Thyroid gland (tissue), 4 donors: Measurements from ENCODE around the gene MESP1. TPM values are rescaled to one million over a fixed set of nuclear protein-coding genes. Genes with fewer than 3 reads are reported as not detected.

Experiments
- DNase-seq, 2 donors: peaks; one replicate each; pipeline ENCODE4 v3.0.0-alpha.2; 2019
- H3K27ac ChIP-seq, 3 donors: fragments of 200-600 bp; sonication (generic); 1 replicate in 2 of 3; 2 replicates in 1 of 3; pipeline ENCODE4 v1.5.1; 2016 to 2019; ENCODE audit warnings: mild to moderate bottlenecking in 1 of 3, moderate library complexity in 1 of 3
- H3K27me3 ChIP-seq: fragments of 200-600 bp; sonication (generic); one replicate; pipeline ENCODE4 v1.5.1; 2019
- H3K36me3 ChIP-seq, 2 donors: fragments of 200-600 bp; sonication (generic); one replicate each; pipeline ENCODE4 v1.5.1; 2016 to 2019
- H3K4me1 ChIP-seq, 2 donors: fragments of 200-600 bp; sonication (generic); one replicate each; pipeline ENCODE4 v1.5.1; 2017 to 2019
- H3K4me3 ChIP-seq, 3 donors: fragments of 200-600 bp; sonication (generic); replicated peaks in 1 of 3; 1 replicate in 2 of 3; 2 replicates in 1 of 3; pipeline ENCODE4 v1.5.1; 2016; ENCODE audit warnings: mild to moderate bottlenecking in 1 of 3
- H3K9me3 ChIP-seq: fragments of 200-600 bp; sonication (generic); one replicate; pipeline ENCODE4 v1.5.1; 2017
- POLR2A ChIP-seq, 2 donors: fragments of 450-650 bp; IDR thresholded peaks; one replicate each; pipeline ENCODE4 v1.6.1; 2017; ENCODE audit warnings: antibody characterized with exemption in 2 of 2, mild to moderate bottlenecking in 2 of 2, moderate library complexity in 1 of 2
- WGBS, 2 donors: methylation state at CpG; one replicate each; pipeline ENCODE4 v1.1.5; 2017; 5-methylcytosine and 5-hydroxymethylcytosine counted together
- intact Hi-C: fragments of 100-400 bp; cut with DNase I; formaldehyde crosslinking; loops from one replicate; pipeline ENCODE4 v1.15.1; 2023
- total RNA-seq, 4 donors: library from RNA; depleted of rRNA; stranded (reverse); fragments of >200 nt; gene quantifications; one replicate each; pipeline ENCODE4 v1.2.3, GENCODE V29; 2016
- TF ChIP-seq, protein P1 (sequence below), 6 experiments: fragments of 200-600 bp in 3 of 6; fragments of 450-650 bp in 3 of 6; sonication (generic) in 3 of 6; IDR thresholded peaks; one replicate each; pipeline ENCODE4 v1.5.1; 2016 to 2019; ENCODE audit warnings: antibody characterized with exemption in 6 of 6, mild to moderate bottlenecking in 2 of 6, inconsistent platforms in 1 of 6, moderate library complexity in 1 of 6

Gene MESP1, protein sequence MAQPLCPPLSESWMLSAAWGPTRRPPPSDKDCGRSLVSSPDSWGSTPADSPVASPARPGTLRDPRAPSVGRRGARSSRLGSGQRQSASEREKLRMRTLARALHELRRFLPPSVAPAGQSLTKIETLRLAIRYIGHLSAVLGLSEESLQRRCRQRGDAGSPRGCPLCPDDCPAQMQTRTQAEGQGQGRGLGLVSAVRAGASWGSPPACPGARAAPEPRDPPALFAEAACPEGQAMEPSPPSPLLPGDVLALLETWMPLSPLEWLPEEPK
- total RNA-seq: 1 to 10 TPM in 3 of 4 donors, not detected in 1; 1.9 to 2.6 (median 2.1) TPM

DNA sequence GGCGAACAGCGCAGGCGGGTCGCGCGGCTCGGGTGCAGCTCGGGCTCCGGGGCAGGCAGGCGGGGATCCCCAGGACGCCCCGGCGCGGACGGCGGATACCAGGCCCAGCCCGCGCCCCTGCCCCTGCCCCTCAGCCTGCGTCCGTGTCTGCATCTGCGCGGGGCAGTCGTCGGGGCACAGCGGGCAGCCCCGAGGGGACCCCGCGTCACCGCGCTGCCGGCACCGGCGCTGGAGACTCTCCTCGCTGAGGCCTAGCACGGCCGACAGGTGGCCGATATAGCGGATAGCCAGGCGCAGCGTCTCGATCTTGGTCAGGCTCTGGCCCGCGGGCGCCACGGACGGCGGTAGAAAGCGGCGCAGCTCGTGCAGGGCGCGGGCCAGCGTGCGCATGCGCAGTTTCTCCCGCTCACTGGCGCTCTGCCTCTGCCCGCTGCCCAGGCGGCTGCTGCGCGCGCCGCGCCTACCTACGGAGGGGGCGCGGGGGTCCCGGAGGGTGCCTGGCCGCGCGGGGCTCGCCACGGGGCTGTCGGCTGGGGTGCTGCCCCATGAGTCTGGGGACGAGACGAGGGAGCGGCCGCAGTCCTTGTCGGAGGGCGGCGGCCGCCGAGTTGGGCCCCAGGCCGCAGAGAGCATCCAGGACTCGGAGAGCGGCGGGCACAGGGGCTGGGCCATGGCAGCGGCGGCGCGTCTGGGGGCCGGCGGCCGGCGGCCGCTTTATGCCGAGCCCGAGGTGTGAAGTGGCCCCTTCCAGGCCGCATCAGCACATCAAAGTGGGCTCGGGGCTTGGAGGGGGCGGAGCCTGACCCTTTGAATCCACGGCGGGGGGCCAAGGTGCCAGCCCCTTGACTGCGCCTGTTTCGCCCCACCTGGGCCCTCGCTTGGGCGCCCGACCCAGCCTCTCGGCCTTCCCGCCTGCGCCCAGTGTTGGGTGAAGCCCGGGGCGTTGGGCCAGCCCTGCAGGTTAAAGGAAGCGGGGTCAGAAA, at the start of gene MESP1:
TSS of gene MESP1 (minus strand) at position 690 of the 983 bp plus-strand sequence. CDS start at position 672, 18 bp downstream.
- H3K27me3 ChIP-seq: no peaks in the 10 kb centered on the region
- 5 to 7% methylated on average over 19 to 46 of the region's 114 CpGs for WGBS, 2 donors
- intact Hi-C loops: no loop called here
- H3K9me3 ChIP-seq: no peaks in the 10 kb centered on the region
- peak within 1 kb of the TSS; percentile 26 to 61 (median 48) for H3K27ac ChIP-seq
- peak; percentile 92 to 93 for DNase-seq
- peaks cover 0 to 31% of the 10 kb centered on the region in 2 donors for H3K4me1 ChIP-seq
- no peaks in the 10 kb centered on the region for H3K36me3 ChIP-seq
- peak within 1 kb of the TSS; percentile 62 to 69 (median 65) for H3K4me3 ChIP-seq
- TF ChIP-seq, protein P1, sequence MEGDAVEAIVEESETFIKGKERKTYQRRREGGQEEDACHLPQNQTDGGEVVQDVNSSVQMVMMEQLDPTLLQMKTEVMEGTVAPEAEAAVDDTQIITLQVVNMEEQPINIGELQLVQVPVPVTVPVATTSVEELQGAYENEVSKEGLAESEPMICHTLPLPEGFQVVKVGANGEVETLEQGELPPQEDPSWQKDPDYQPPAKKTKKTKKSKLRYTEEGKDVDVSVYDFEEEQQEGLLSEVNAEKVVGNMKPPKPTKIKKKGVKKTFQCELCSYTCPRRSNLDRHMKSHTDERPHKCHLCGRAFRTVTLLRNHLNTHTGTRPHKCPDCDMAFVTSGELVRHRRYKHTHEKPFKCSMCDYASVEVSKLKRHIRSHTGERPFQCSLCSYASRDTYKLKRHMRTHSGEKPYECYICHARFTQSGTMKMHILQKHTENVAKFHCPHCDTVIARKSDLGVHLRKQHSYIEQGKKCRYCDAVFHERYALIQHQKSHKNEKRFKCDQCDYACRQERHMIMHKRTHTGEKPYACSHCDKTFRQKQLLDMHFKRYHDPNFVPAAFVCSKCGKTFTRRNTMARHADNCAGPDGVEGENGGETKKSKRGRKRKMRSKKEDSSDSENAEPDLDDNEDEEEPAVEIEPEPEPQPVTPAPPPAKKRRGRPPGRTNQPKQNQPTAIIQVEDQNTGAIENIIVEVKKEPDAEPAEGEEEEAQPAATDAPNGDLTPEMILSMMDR (IDR thresholded peaks at IDR 0.05): peak; percentile 60 to 96 (median 73)
- TF ChIP-seq POLR2A (IDR thresholded peaks at IDR 0.05): peak; percentile 63 to 80

DNA sequence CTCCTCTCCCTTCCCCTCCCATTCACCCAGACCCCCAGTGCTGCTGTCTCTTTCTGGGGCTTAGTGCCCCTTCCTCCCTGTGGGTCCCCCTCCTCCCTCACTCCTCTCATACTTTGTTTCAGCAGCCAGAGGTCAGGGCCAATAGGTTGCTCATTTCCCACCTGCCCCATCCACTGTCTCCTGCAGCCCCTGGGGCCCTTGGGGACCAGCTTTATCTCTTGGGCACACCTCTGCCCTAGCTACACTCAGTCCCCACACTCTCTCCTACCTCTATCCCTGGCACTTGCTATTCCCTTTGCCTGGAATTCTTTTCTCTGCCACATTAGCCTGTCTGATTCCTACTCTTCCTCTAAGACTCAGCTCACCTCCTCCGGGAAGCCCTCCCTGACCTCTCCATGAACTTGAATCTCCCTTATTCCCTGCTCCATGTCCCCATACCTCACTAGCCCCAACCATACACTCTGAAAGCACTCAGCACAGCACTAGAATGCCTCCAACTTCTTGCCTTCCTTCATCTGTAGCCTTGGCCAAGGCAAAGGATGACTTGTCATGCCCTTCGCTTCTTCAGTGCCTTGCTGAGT, 49.0 kb upstream of the MESP1 start:
- Histone ChIP-seq H3K27ac (no peak overlapping the region), H3K4me1 (peaks cover 6 to 13% of the 10 kb centered on the region in 2 donors), H3K27me3 (no peaks in the 10 kb centered on the region), H3K36me3 (no peaks in the 10 kb centered on the region), H3K4me3 (no peak overlapping the region), H3K9me3 (no peaks in the 10 kb centered on the region)
- TF ChIP-seq, protein P1 (IDR thresholded peaks at IDR 0.05): no peak
- TF ChIP-seq POLR2A (IDR thresholded peaks at IDR 0.05): no peak
- intact Hi-C loops: no loop called here
- no peak for DNase-seq
- 91 to 94% methylated on average over 2 of the region's 2 CpGs for WGBS, 2 donors

GRCh38 chr15:89799011-89799911, 48.2 kb upstream of the MESP1 start:
- H3K4me1 ChIP-seq: peaks cover 6 to 20% of the 10 kb centered on the region in 2 donors
- intact Hi-C loops: no loop called here
- peak; percentile 56 to 61 for DNase-seq
- H3K36me3 ChIP-seq: no peaks in the 10 kb centered on the region
- H3K27ac ChIP-seq: no peak overlapping the region
- H3K4me3 ChIP-seq: no peak overlapping the region
- WGBS, 2 donors: 67 to 82% methylated on average over 17 to 18 of the region's 20 CpGs
- TF ChIP-seq, protein P1 (IDR thresholded peaks at IDR 0.05): no peak
- no peaks in the 10 kb centered on the region for H3K27me3 ChIP-seq
- H3K9me3 ChIP-seq: no peaks in the 10 kb centered on the region

DNA sequence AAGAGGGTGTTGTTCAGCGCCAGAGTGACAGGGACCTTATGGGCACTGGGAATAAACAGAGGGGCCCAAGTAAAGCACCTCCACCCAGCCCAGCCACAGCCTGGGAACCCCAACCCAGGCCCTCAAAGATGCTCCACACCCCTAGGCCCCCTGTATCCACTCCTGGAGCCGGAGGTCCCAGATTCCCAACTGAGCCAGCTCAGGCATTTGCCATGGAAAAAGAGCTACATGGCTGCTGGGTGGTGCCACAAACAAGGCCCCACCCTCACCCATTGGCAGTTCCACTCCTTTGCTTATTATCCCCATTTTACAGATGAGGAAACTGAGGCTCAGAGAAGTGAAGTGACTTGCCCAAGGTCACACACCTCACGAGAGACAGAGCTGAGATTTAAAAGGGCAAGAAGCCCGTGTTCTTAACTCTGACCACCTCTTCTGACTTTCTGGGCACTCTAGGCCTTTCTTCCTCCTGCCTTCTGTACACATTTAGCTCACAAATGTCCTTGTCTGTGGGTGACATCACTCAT, 46.7 kb upstream of the MESP1 start:
- WGBS, 2 donors: 90 to 95% methylated on average over 4 of the region's 4 CpGs
- no peak overlapping the region for H3K27ac ChIP-seq
- H3K27me3 ChIP-seq: no peaks in the 10 kb centered on the region
- H3K4me3 ChIP-seq: no peak overlapping the region
- intact Hi-C loops: no loop called here
- DNase-seq: no peak
- H3K36me3 ChIP-seq: no peaks in the 10 kb centered on the region
- no peaks in the 10 kb centered on the region for H3K9me3 ChIP-seq
- H3K4me1 ChIP-seq: peaks cover 6 to 20% of the 10 kb centered on the region in 2 donors
- no peak for TF ChIP-seq POLR2A (IDR thresholded peaks at IDR 0.05)
- TF ChIP-seq, protein P1 (IDR thresholded peaks at IDR 0.05): no peak
